ENCODE measurements around the gene RRAGD. TPM values are rescaled to one million over a fixed set of nuclear protein-coding genes. Genes with fewer than 3 reads are reported as not detected.
A peak's percentile ranks its signal among the peaks of the same experiment; 100 is the strongest.

The RRAGD gene
- total and polyA plus RNA-seq, 2 of the 13 experiments (the other 11 are each of a cell fraction or from before 2014, with no cell fraction given), result 0.35 to 0.53 TPM

DNA sequence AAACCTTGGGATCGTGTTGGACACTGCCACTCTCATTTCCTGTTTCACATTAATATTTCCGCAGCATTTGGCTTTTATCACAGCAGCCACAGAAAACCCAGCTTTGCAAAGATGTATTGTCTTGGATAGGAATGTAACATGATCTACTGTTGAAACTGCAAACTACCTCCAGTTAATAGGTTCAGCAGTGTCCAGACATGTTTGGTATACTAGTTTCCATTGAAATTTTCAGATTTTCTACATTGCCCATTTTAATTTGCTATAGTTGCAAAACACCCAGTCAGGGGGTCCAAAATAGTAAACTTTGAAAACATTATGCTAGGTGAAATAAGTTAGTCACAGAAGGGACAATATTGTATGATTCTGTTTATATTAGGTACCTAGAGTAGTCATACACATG lies 24.2 kb upstream of the RRAGD start:
- POLR2A ChIA-PET, result no interaction called here
- no TSS peak for BruUV-seq (replicated peaks)
- ATAC-seq (no peak), DNase-seq (ENCODE audit: low spot score) (no peak), FAIRE-seq (no peak)
- intact Hi-C loops (cut with micrococcal nuclease; ENCODE audit: unreplicated experiment), result no loop called here
- H4K20me1 ChIP-seq (ENCODE audit: insufficient read depth, low read length), result no peaks in the 10 kb centered on the region
- no peak overlapping the region for H3K4me2 ChIP-seq (ENCODE audit: low read depth, low read length)
- no peaks in the 10 kb centered on the region for H3K79me2 ChIP-seq (ENCODE audit: insufficient read depth, low read length)
- H2AFZ ChIP-seq (ENCODE audit: low read length), result no peak overlapping the region
- H3K4me1 ChIP-seq (ENCODE audit: insufficient read depth, low read length), result peaks cover 7% of the 10 kb centered on the region; the same call in 1 of the 2 replicates
- CTCF ChIA-PET (ENCODE audit: low intra/inter-chr PET ratio, low total read pairs), result no interaction called here
- no peak overlapping the region for H3K27ac ChIP-seq (ENCODE audit: extremely low read length, insufficient read depth, low read length)
- TF ChIP-seq ZNF225 (CRISPR knock-in tag; IDR thresholded peaks at IDR 0.05) (no peak), MAFK (conservative IDR thresholded peaks at IDR 0.05 in 1 of 2, IDR thresholded peaks at IDR 0.05 in 1 of 2; ENCODE audit: low read length in 2 of 2) (0 out of 4 replicates have a peak, but pooled peaks of 1 of the 2 experiments have one; percentile 2), ZNF263 (CRISPR knock-in tag; IDR thresholded peaks at IDR 0.05) (no peak), ZNF547 (CRISPR knock-in tag; IDR thresholded peaks at IDR 0.05) (no peak)
- no peak overlapping the region for H3K4me3 ChIP-seq (replicated peaks in 1 of 3; ENCODE audit: insufficient read depth in 1 of 3, low read depth in 2 of 3, low read length in 3 of 3)
- in situ Hi-C loops (cut with HindIII; ENCODE audit: extremely low pct_ligation_motif_present, low pct_unique_long_range_greater_than_20kb), result no loop called here
- H3K9ac ChIP-seq (ENCODE audit: insufficient read depth, low read depth, low read length), result no peak overlapping the region
- no peaks in the 10 kb centered on the region for H3K9me3 ChIP-seq (ENCODE audit: low read length)
- no peaks in the 10 kb centered on the region for H3K36me3 ChIP-seq (replicated peaks in 1 of 2; ENCODE audit: control insufficient read depth in 1 of 2, insufficient read depth in 2 of 2, low read length in 2 of 2)
- 57% methylated on average over 2 of the region's 2 CpGs for WGBS (ENCODE audit: low lambda C conversion rate)
- H3K27me3 ChIP-seq (ENCODE audit: control insufficient read depth in 1 of 2, insufficient read depth in 2 of 2, low read length in 2 of 2), result peaks cover 4 to 12% of the 10 kb centered on the region in 2 experiments; a peak in 3 of 5 replicates

DNA sequence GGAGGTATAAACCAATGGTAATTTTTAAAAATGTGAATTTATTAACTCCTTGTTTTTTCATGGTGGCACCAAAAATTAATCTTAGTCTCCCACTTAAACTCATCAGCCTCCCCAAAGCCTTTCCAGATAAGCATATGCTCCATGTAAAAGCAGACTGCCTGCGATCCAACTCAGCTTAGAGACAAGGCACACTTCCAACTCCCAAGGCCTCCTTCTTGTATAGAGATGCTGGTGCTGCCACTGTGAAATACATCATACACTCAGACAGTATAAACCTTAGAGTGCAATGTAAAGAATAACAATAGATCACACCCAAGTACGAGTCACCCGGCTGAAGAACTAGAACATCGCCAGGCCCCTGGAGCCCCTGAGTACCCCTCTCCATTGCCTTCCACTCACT lies 22.9 kb upstream of the RRAGD start:
- CTCF ChIA-PET (ENCODE audit: low intra/inter-chr PET ratio, low total read pairs), result interaction anchor here (3.9 kb wide), 1 partner anchor 175 kb away, joined by 42 read pairs; no protein-coding TSS in a partner anchor
- WGBS (ENCODE audit: low lambda C conversion rate), result 97% methylated on average over 4 of the region's 4 CpGs
- no peak overlapping the region for H3K9ac ChIP-seq (ENCODE audit: insufficient read depth, low read depth, low read length)
- TF ChIP-seq ARNT2 (CRISPR knock-in tag; IDR thresholded peaks at IDR 0.05; ENCODE audit: low read depth), result no peak
- no peak for TF ChIP-seq STAT5B (CRISPR knock-in tag; IDR thresholded peaks at IDR 0.05)
- no peak for TF ChIP-seq ZBTB20 (CRISPR knock-in tag; IDR thresholded peaks at IDR 0.05; ENCODE audit: borderline replicate concordance, low read depth)
- TF ChIP-seq IRF2 (CRISPR knock-in tag; IDR thresholded peaks at IDR 0.05), result no peak
- TF ChIP-seq, protein P1, sequence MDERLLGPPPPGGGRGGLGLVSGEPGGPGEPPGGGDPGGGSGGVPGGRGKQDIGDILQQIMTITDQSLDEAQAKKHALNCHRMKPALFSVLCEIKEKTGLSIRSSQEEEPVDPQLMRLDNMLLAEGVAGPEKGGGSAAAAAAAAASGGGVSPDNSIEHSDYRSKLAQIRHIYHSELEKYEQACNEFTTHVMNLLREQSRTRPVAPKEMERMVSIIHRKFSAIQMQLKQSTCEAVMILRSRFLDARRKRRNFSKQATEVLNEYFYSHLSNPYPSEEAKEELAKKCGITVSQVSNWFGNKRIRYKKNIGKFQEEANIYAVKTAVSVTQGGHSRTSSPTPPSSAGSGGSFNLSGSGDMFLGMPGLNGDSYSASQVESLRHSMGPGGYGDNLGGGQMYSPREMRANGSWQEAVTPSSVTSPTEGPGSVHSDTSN (CRISPR knock-in tag; IDR thresholded peaks at IDR 0.05), result no peak
- no peak for TF ChIP-seq SP5 (CRISPR knock-in tag; IDR thresholded peaks at IDR 0.05; ENCODE audit: borderline replicate concordance, low read depth)
- no peak for TF ChIP-seq ZNF44 (CRISPR knock-in tag; IDR thresholded peaks at IDR 0.05)
- no peak for TF ChIP-seq RBFOX2 (IDR thresholded peaks at IDR 0.05; ENCODE audit: low read depth, low read length)
- no peak for TF ChIP-seq SIX4 (CRISPR knock-in tag; IDR thresholded peaks at IDR 0.05)
- TF ChIP-seq CHD2 (IDR thresholded peaks at IDR 0.05; ENCODE audit: low read depth, low read length), result no peak
- TF ChIP-seq, protein P2, sequence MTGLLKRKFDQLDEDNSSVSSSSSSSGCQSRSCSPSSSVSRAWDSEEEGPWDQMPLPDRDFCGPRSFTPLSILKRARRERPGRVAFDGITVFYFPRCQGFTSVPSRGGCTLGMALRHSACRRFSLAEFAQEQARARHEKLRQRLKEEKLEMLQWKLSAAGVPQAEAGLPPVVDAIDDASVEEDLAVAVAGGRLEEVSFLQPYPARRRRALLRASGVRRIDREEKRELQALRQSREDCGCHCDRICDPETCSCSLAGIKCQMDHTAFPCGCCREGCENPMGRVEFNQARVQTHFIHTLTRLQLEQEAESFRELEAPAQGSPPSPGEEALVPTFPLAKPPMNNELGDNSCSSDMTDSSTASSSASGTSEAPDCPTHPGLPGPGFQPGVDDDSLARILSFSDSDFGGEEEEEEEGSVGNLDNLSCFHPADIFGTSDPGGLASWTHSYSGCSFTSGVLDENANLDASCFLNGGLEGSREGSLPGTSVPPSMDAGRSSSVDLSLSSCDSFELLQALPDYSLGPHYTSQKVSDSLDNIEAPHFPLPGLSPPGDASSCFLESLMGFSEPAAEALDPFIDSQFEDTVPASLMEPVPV (CRISPR knock-in tag; IDR thresholded peaks at IDR 0.05), result no peak
- TF ChIP-seq RAD21 (CRISPR knock-in tag; IDR thresholded peaks at IDR 0.05), result no peak
- no peak for TF ChIP-seq HMGA1 (CRISPR knock-in tag; conservative IDR thresholded peaks at IDR 0.05)
- TF ChIP-seq FOXJ3 (CRISPR knock-in tag; IDR thresholded peaks at IDR 0.05; ENCODE audit: borderline replicate concordance), result no peak

More for the DNA sequence above, 22.9 kb upstream of the RRAGD start:
- ATAC-seq (no peak), DNase-seq (ENCODE audit: low spot score) (no peak), FAIRE-seq (no peak)
- H3K36me3 ChIP-seq (replicated peaks in 1 of 2; ENCODE audit: control insufficient read depth in 1 of 2, insufficient read depth in 2 of 2, low read length in 2 of 2), result no peaks in the 10 kb centered on the region
- peaks cover 7% of the 10 kb centered on the region; the same call in 1 of the 2 replicates for H3K4me1 ChIP-seq (ENCODE audit: insufficient read depth, low read length)
- H3K27ac ChIP-seq (ENCODE audit: extremely low read length, insufficient read depth, low read length), result no peak overlapping the region
- peaks cover 4 to 12% of the 10 kb centered on the region in 2 experiments; a peak in 3 of 5 replicates for H3K27me3 ChIP-seq (ENCODE audit: control insufficient read depth in 1 of 2, insufficient read depth in 2 of 2, low read length in 2 of 2)
- H3K4me2 ChIP-seq (ENCODE audit: low read depth, low read length), result no peak overlapping the region
- intact Hi-C loops (cut with micrococcal nuclease; ENCODE audit: unreplicated experiment), result loop anchor here (5.0 kb wide), 1 partner anchor 162 kb away; no protein-coding TSS in a partner anchor
- H4K20me1 ChIP-seq (ENCODE audit: insufficient read depth, low read length), result no peaks in the 10 kb centered on the region
- no peak overlapping the region for H3K4me3 ChIP-seq (replicated peaks in 1 of 3; ENCODE audit: insufficient read depth in 1 of 3, low read depth in 2 of 3, low read length in 3 of 3)
- in situ Hi-C loops (cut with HindIII; ENCODE audit: extremely low pct_ligation_motif_present, low pct_unique_long_range_greater_than_20kb), result loop anchor here (5.0 kb wide), 1 partner anchor 177 kb away; no protein-coding TSS in a partner anchor
- H2AFZ ChIP-seq (ENCODE audit: low read length), result no peak overlapping the region
- H3K79me2 ChIP-seq (ENCODE audit: insufficient read depth, low read length), result no peaks in the 10 kb centered on the region
- POLR2A ChIA-PET, result no interaction called here
- BruUV-seq (replicated peaks), result no TSS peak
- no peaks in the 10 kb centered on the region for H3K9me3 ChIP-seq (ENCODE audit: low read length)

All from HepG2 (cell line).